HL-60 (cell line): ENCODE data around the gene FKRP.

ENCODE experiments used
- CTCF ChIP-seq: IDR thresholded peaks from one replicate; pipeline ENCODE4 v1.5.1; 2011; ENCODE audit warnings: low read length, control low read depth, inconsistent platforms; ENCODE audit not compliant: insufficient read depth
- GABPA ChIP-seq: IDR thresholded peaks from 2 replicates; pipeline ENCODE4 v1.6.1; 2012; ENCODE audit warnings: low read depth
- POLR2AphosphoS5 ChIP-seq: IDR thresholded peaks from 2 replicates; pipeline ENCODE4 v1.6.1; 2012; ENCODE audit warnings: low read depth
- SPI1 ChIP-seq: IDR thresholded peaks from 2 replicates; pipeline ENCODE4 v1.6.1; 2012; ENCODE audit warnings: low read depth, mild to moderate bottlenecking, borderline replicate concordance

GRCh38 chr19:46737761-46738171 lies 8.1 kb upstream of the FKRP start:
- TF ChIP-seq CTCF: no peak
- no peak for TF ChIP-seq SPI1
- no peak for TF ChIP-seq GABPA
- no peak for TF ChIP-seq POLR2AphosphoS5
